D721Med (cell line): ENCODE measurements around the gene ZNF439.
"Not testable (repeated sequence)": the region's sequence is repeated elsewhere in the genome, so short reads cannot be mapped to it uniquely, and the experiment has no call there.

Experiments used
- DNase-seq: peaks from one replicate; pipeline ENCODE4 v3.0.0; 2011; ENCODE audit warnings: low spot score; ENCODE audit not compliant: insufficient read length
- FAIRE-seq: peaks from 2 replicates; lab custom pipeline; 2011; peaks lifted over from hg19 to GRCh38; lab: Jason Lieb, UNC
- CTCF ChIP-seq: IDR thresholded peaks from 2 replicates; pipeline ENCODE4 v1.5.1; 2012; ENCODE audit warnings: mild to moderate bottlenecking, control low read depth; ENCODE audit not compliant: insufficient read depth; ENCODE audit errors: missing control alignments

The ZNF439 gene

GRCh38 chr19:11821474-11822109 lies 26.9 kb upstream of the ZNF439 start:
- TF ChIP-seq CTCF, result no peak
- DNase-seq, result no peak
- FAIRE-seq, result no peak

- not testable (repeated sequence) for FAIRE-seq
Measured at GRCh38 chr19:11828957-11829876, 19.3 kb upstream of the ZNF439 start.

GRCh38 chr19:11832253-11832912 lies 16.1 kb upstream of the ZNF439 start:
- FAIRE-seq (no peak), DNase-seq (no peak)
- TF ChIP-seq CTCF, result no peak

More at GRCh38 chr19:11828957-11829876, 19.3 kb upstream of the ZNF439 start:
- not testable (repeated sequence) for DNase-seq

GRCh38 chr19:11833541-11833940 lies 15.0 kb upstream of the ZNF439 start:
- TF ChIP-seq CTCF, result no peak
- DNase-seq, result no peak
- FAIRE-seq, result no peak

GRCh38 chr19:11835626-11836066 lies 12.9 kb upstream of the ZNF439 start:
- not testable (repeated sequence) for DNase-seq, FAIRE-seq

- DNase-seq, result no peak
- TF ChIP-seq CTCF, result no peak
- FAIRE-seq, result no peak
Measured at GRCh38 chr19:11843722-11844121, 4.8 kb upstream of the ZNF439 start.

- DNase-seq, FAIRE-seq: not testable (repeated sequence)
Measured at GRCh38 chr19:11847615-11848014, 911 bp upstream of the ZNF439 start.

GRCh38 chr19:11848200-11848593 lies 329 bp upstream of the ZNF439 start:
- FAIRE-seq, result no peak
- DNase-seq, result no peak
- no peak for TF ChIP-seq CTCF

- not testable (repeated sequence) for FAIRE-seq, DNase-seq
Measured at GRCh38 chr19:11850289-11850688, 1.8 kb downstream of the ZNF439 start.
